Measurements from ENCODE around the gene TENT5C.
A peak's percentile ranks its signal among the peaks of the same experiment; 100 is the strongest.

The TENT5C gene

GRCh38 chr1:117646956-117647355 is 41.1 kb downstream of the TENT5C start:
- Histone ChIP-seq H2BK15ac (ENCODE audit: low read depth, poor library complexity, severe bottlenecking) (no peak overlapping the region), H3K18ac (ENCODE audit: low read depth in 1 of 2, low read length in 2 of 2) (no peak overlapping the region), H2BK5ac (ENCODE audit: low read depth, low read length, poor library complexity, severe bottlenecking) (no peak overlapping the region), H3K23ac (ENCODE audit: low read length in 2 of 2) (no peak overlapping the region), H3K4ac (ENCODE audit: low read depth in 1 of 2, low read length in 2 of 2) (no peak overlapping the region), H3K14ac (ENCODE audit: low read length in 2 of 2) (no peak overlapping the region), H3K27me3 (ENCODE audit: control insufficient read depth in 1 of 2, insufficient read depth in 1 of 2, low read length in 2 of 2) (peaks cover 17 to 20% of the 10 kb centered on the region in 2 experiments), H2BK12ac (ENCODE audit: low read length in 2 of 2) (no peak overlapping the region), H2AFZ (ENCODE audit: low read depth, low read length) (no peak overlapping the region), H3K4me2 (ENCODE audit: low read length, poor library complexity, severe bottlenecking) (no peak overlapping the region), H4K91ac (ENCODE audit: low read length) (no peak overlapping the region), H3K9ac (ENCODE audit: low read length) (no peak overlapping the region), H3K27ac (ENCODE audit: low read length, poor library complexity, severe bottlenecking) (no peak overlapping the region), H2AK5ac (ENCODE audit: low read length, severe bottlenecking) (no peak overlapping the region), H3K9me3 (ENCODE audit: control insufficient read depth, low read length) (no peaks in the 10 kb centered on the region), H3K36me3 (ENCODE audit: control insufficient read depth in 1 of 2, insufficient read depth in 2 of 2, low read depth in 1 of 2, low read length in 2 of 2) (no peaks in the 10 kb centered on the region), H2BK120ac (ENCODE audit: low read depth, low read length) (no peak overlapping the region), H4K8ac (ENCODE audit: low read length) (no peak overlapping the region), H3K4me1 (ENCODE audit: control insufficient read depth, insufficient read depth, low read depth, low read length) (no peaks in the 10 kb centered on the region), H3K79me1 (replicated peaks; ENCODE audit: low read length, poor library complexity, severe bottlenecking) (no peaks in the 10 kb centered on the region), H3K4me3 (ENCODE audit: insufficient read depth in 1 of 2, low read depth in 1 of 2, low read length in 2 of 2) (no peak overlapping the region)
- DNase-seq, result no peak
- 90% methylated on average over 12 of the region's 12 CpGs for WGBS

- H3K36me3 ChIP-seq (ENCODE audit: control insufficient read depth in 1 of 2, insufficient read depth in 2 of 2, low read depth in 1 of 2, low read length in 2 of 2), result no peaks in the 10 kb centered on the region
- no peak overlapping the region for H3K9ac ChIP-seq (ENCODE audit: low read length)
- H3K9me3 ChIP-seq (ENCODE audit: control insufficient read depth, low read length), result no peaks in the 10 kb centered on the region
- no peak overlapping the region for H3K23ac ChIP-seq (ENCODE audit: low read length in 2 of 2)
- no peak overlapping the region for H2AFZ ChIP-seq (ENCODE audit: low read depth, low read length)
- H2BK120ac ChIP-seq (ENCODE audit: low read depth, low read length), result no peak overlapping the region
- H3K4me1 ChIP-seq (ENCODE audit: control insufficient read depth, insufficient read depth, low read depth, low read length), result no peaks in the 10 kb centered on the region
- DNase-seq, result no peak
- H4K91ac ChIP-seq (ENCODE audit: low read length), result no peak overlapping the region
- H3K4me2 ChIP-seq (ENCODE audit: low read length, poor library complexity, severe bottlenecking), result no peak overlapping the region
- no peak overlapping the region for H3K4ac ChIP-seq (ENCODE audit: low read depth in 1 of 2, low read length in 2 of 2)
- no peak overlapping the region for H2BK15ac ChIP-seq (ENCODE audit: low read depth, poor library complexity, severe bottlenecking)
- no peak overlapping the region for H3K4me3 ChIP-seq (ENCODE audit: insufficient read depth in 1 of 2, low read depth in 1 of 2, low read length in 2 of 2)
- WGBS, result no CpG with 5 or more reads among the region's 2 CpGs
- H3K18ac ChIP-seq (ENCODE audit: low read depth in 1 of 2, low read length in 2 of 2), result no peak overlapping the region
- no peak overlapping the region for H4K8ac ChIP-seq (ENCODE audit: low read length)
- H3K27ac ChIP-seq (ENCODE audit: low read length, poor library complexity, severe bottlenecking), result no peak overlapping the region
- H3K27me3 ChIP-seq (ENCODE audit: control insufficient read depth in 1 of 2, insufficient read depth in 1 of 2, low read length in 2 of 2), result peaks cover 12 to 14% of the 10 kb centered on the region in 2 experiments
- no peak overlapping the region for H2AK5ac ChIP-seq (ENCODE audit: low read length, severe bottlenecking)
- no peak overlapping the region for H2BK12ac ChIP-seq (ENCODE audit: low read length in 2 of 2)
- H3K79me1 ChIP-seq (replicated peaks; ENCODE audit: low read length, poor library complexity, severe bottlenecking), result no peaks in the 10 kb centered on the region
- H3K14ac ChIP-seq (ENCODE audit: low read length in 2 of 2), result no peak overlapping the region
- no peak overlapping the region for H2BK5ac ChIP-seq (ENCODE audit: low read depth, low read length, poor library complexity, severe bottlenecking)
These were observed 42.2 kb downstream of the TENT5C start for GRCh38 chr1:117648015-117648414.

- H3K18ac ChIP-seq (ENCODE audit: low read depth in 1 of 2, low read length in 2 of 2), result peak overlapping the region in 1 of 2 experiments; percentile 30
- no peaks in the 10 kb centered on the region for H3K9me3 ChIP-seq (ENCODE audit: control insufficient read depth, low read length)
- no peak overlapping the region for H3K4me2 ChIP-seq (ENCODE audit: low read length, poor library complexity, severe bottlenecking)
- peak overlapping the region; percentile 19 for H4K8ac ChIP-seq (ENCODE audit: low read length)
- H2BK12ac ChIP-seq (ENCODE audit: low read length in 2 of 2), result no peak overlapping the region
- peaks cover 2% of the 10 kb centered on the region for H3K4me1 ChIP-seq (ENCODE audit: control insufficient read depth, insufficient read depth, low read depth, low read length)
- no peak for DNase-seq
- H3K4me3 ChIP-seq (ENCODE audit: insufficient read depth in 1 of 2, low read depth in 1 of 2, low read length in 2 of 2), result no peak overlapping the region
- H3K27me3 ChIP-seq (ENCODE audit: control insufficient read depth in 1 of 2, insufficient read depth in 1 of 2, low read length in 2 of 2), result peaks cover 10 to 22% of the 10 kb centered on the region in 2 experiments
- H3K23ac ChIP-seq (ENCODE audit: low read length in 2 of 2), result no peak overlapping the region
- H3K79me1 ChIP-seq (replicated peaks; ENCODE audit: low read length, poor library complexity, severe bottlenecking), result no peaks in the 10 kb centered on the region
- H2BK15ac ChIP-seq (ENCODE audit: low read depth, poor library complexity, severe bottlenecking), result no peak overlapping the region
- no peak overlapping the region for H2BK120ac ChIP-seq (ENCODE audit: low read depth, low read length)
- no peak overlapping the region for H2AK5ac ChIP-seq (ENCODE audit: low read length, severe bottlenecking)
- H3K14ac ChIP-seq (ENCODE audit: low read length in 2 of 2), result no peak overlapping the region
- H3K36me3 ChIP-seq (ENCODE audit: control insufficient read depth in 1 of 2, insufficient read depth in 2 of 2, low read depth in 1 of 2, low read length in 2 of 2), result no peaks in the 10 kb centered on the region
- H2AFZ ChIP-seq (ENCODE audit: low read depth, low read length), result no peak overlapping the region
- no peak overlapping the region for H3K4ac ChIP-seq (ENCODE audit: low read depth in 1 of 2, low read length in 2 of 2)
- no peak overlapping the region for H2BK5ac ChIP-seq (ENCODE audit: low read depth, low read length, poor library complexity, severe bottlenecking)
- H3K9ac ChIP-seq (ENCODE audit: low read length), result no peak overlapping the region
- H4K91ac ChIP-seq (ENCODE audit: low read length), result no peak overlapping the region
- no peak overlapping the region for H3K27ac ChIP-seq (ENCODE audit: low read length, poor library complexity, severe bottlenecking)
- WGBS, result 87% methylated on average over 6 of the region's 6 CpGs
These were observed 45.2 kb downstream of the TENT5C start for GRCh38 chr1:117650840-117651568.

GRCh38 chr1:117651616-117652015 is 45.8 kb downstream of the TENT5C start:
- no peak for DNase-seq
- H2BK15ac ChIP-seq (ENCODE audit: low read depth, poor library complexity, severe bottlenecking), result no peak overlapping the region
- H2BK120ac ChIP-seq (ENCODE audit: low read depth, low read length), result no peak overlapping the region
- no peak overlapping the region for H4K8ac ChIP-seq (ENCODE audit: low read length)
- H3K18ac ChIP-seq (ENCODE audit: low read depth in 1 of 2, low read length in 2 of 2), result no peak overlapping the region
- peaks cover 2% of the 10 kb centered on the region for H3K4me1 ChIP-seq (ENCODE audit: control insufficient read depth, insufficient read depth, low read depth, low read length)
- H3K14ac ChIP-seq (ENCODE audit: low read length in 2 of 2), result no peak overlapping the region
- WGBS, result 99% methylated on average over 4 of the region's 4 CpGs
- H3K27ac ChIP-seq (ENCODE audit: low read length, poor library complexity, severe bottlenecking), result no peak overlapping the region
- no peak overlapping the region for H2AK5ac ChIP-seq (ENCODE audit: low read length, severe bottlenecking)
- no peak overlapping the region for H3K4me3 ChIP-seq (ENCODE audit: insufficient read depth in 1 of 2, low read depth in 1 of 2, low read length in 2 of 2)
- no peaks in the 10 kb centered on the region for H3K36me3 ChIP-seq (ENCODE audit: control insufficient read depth in 1 of 2, insufficient read depth in 2 of 2, low read depth in 1 of 2, low read length in 2 of 2)
- H3K27me3 ChIP-seq (ENCODE audit: control insufficient read depth in 1 of 2, insufficient read depth in 1 of 2, low read length in 2 of 2), result peaks cover 10 to 29% of the 10 kb centered on the region in 2 experiments
- H4K91ac ChIP-seq (ENCODE audit: low read length), result no peak overlapping the region
- no peak overlapping the region for H3K4me2 ChIP-seq (ENCODE audit: low read length, poor library complexity, severe bottlenecking)
- no peak overlapping the region for H3K9ac ChIP-seq (ENCODE audit: low read length)
- H2BK5ac ChIP-seq (ENCODE audit: low read depth, low read length, poor library complexity, severe bottlenecking), result no peak overlapping the region
- no peak overlapping the region for H2BK12ac ChIP-seq (ENCODE audit: low read length in 2 of 2)
- H3K23ac ChIP-seq (ENCODE audit: low read length in 2 of 2), result no peak overlapping the region
- no peaks in the 10 kb centered on the region for H3K79me1 ChIP-seq (replicated peaks; ENCODE audit: low read length, poor library complexity, severe bottlenecking)
- H3K9me3 ChIP-seq (ENCODE audit: control insufficient read depth, low read length), result no peaks in the 10 kb centered on the region
- no peak overlapping the region for H2AFZ ChIP-seq (ENCODE audit: low read depth, low read length)
- no peak overlapping the region for H3K4ac ChIP-seq (ENCODE audit: low read depth in 1 of 2, low read length in 2 of 2)

Data from mesenchymal stem cell (in vitro differentiated cells and primary cell).